ENCODE results near the gene RNF182.

The RNF182 gene

DNA sequence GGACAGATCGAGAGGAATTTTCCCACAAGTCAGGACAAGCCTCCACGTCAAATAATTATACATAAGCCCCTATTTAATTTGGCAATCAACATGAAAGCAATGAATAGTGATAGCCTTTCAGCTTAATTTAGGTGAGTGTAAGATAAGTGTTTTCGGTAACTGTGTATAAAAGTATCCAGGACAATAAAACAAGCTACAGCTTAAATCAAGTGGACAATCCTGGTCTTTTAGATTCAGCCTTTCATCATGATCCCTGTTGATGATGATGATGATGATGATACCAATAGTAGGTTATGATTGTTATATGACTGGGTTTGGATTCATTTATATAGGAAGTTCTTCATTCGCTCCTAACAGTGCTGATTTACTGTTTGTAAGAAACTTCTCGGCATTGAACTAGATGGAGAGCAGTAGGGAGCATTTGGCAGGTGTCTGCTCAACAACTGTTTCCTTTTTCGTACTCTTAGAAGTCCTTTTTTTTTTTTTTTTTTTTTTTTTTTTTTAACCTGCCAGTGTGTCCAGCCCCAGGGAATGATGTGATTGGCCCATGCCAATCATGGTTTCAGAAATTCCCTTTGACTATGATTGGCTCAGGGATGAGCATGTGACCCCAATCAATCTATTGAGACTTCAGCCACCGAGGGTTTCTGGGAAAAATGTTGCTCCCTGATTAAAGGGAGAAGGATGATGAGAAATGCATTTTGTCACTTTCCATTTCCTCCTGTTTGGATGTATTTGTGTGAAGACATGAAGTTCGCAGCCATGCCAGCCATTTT is 11.3 kb upstream of the RNF182 start:
- H2BK15ac ChIP-seq (ENCODE audit: low read length), result no peak overlapping the region
- peaks cover 0 to 25% (median 0%) of the 10 kb centered on the region in 3 experiments for H3K27me3 ChIP-seq (ENCODE audit: control insufficient read depth in 3 of 3, insufficient read depth in 3 of 3, low read depth in 1 of 3, low read length in 3 of 3)
- no peak overlapping the region for H3K14ac ChIP-seq (ENCODE audit: low read length)
- no peak overlapping the region for H3K4me2 ChIP-seq (ENCODE audit: insufficient read depth, low read length, poor library complexity, severe bottlenecking)
- H2AK5ac ChIP-seq (ENCODE audit: low read depth, low read length), result no peak overlapping the region
- H2BK5ac ChIP-seq (ENCODE audit: low read length), result no peak overlapping the region
- no peak for DNase-seq (ENCODE audit: low spot score)
- H3K4me3 ChIP-seq (ENCODE audit: low read length in 2 of 2), result no peak overlapping the region
- no peak overlapping the region for H3K23ac ChIP-seq (ENCODE audit: low read depth, low read length, poor library complexity)
- no peak overlapping the region for H3K18ac ChIP-seq (ENCODE audit: low read length)
- H2BK120ac ChIP-seq (ENCODE audit: low read depth, low read length), result no peak overlapping the region
- no peaks in the 10 kb centered on the region for H3K79me1 ChIP-seq (ENCODE audit: low read depth, low read length)
- H2BK12ac ChIP-seq (ENCODE audit: low read length), result no peak overlapping the region
- H3K4me1 ChIP-seq (ENCODE audit: control insufficient read depth in 2 of 2, insufficient read depth in 1 of 2, low read depth in 1 of 2, low read length in 2 of 2), result peaks cover 0 to 20% of the 10 kb centered on the region in 2 donors
- H4K91ac ChIP-seq (ENCODE audit: low read depth, low read length, poor library complexity), result no peak overlapping the region
- H4K8ac ChIP-seq (ENCODE audit: low read depth, low read length), result no peak overlapping the region
- no peak overlapping the region for H2AFZ ChIP-seq (ENCODE audit: low read length)
- H3K36me3 ChIP-seq (replicated peaks in 1 of 2; ENCODE audit: control insufficient read depth in 2 of 2, insufficient read depth in 2 of 2, low read length in 2 of 2), result no peaks in the 10 kb centered on the region
- no CpG with 5 or more reads among the region's 8 CpGs for WGBS, 2 donors (ENCODE audit: extremely low coverage in 2 of 2, insufficient read length in 2 of 2, insufficient replicate concordance in 1 of 2)
- H3K27ac ChIP-seq (replicated peaks; ENCODE audit: low read length), result no peak overlapping the region
- no peak overlapping the region for H3K4ac ChIP-seq (ENCODE audit: low read length)
- H3K9me3 ChIP-seq (replicated peaks in 1 of 2; ENCODE audit: control insufficient read depth in 2 of 2, insufficient read depth in 1 of 2, low read depth in 1 of 2, low read length in 2 of 2), result no peaks in the 10 kb centered on the region
- no peak overlapping the region for H3K9ac ChIP-seq (ENCODE audit: low read depth, low read length, poor library complexity)

DNA sequence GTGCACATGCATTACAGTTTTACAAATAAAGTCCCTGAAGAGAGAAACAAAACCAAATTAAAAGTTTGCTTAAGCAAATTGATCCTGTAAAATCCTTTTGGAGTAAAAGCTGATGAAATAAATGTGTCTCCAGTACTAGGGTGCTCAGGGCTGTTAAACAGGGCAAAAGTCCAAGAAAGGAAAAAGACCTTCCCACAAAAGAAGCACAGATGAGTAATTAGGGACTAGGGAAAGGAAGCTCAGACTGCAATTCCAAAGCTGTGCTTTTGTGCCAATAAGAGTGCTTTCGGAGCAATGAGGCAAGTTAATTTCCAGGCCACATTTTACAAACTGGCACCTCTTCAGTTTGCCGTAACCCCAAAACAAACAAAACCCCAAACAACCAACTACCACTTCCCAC is 10.4 kb upstream of the RNF182 start:
- Histone ChIP-seq H2BK12ac (ENCODE audit: low read length) (no peak overlapping the region), H3K4me2 (ENCODE audit: insufficient read depth, low read length, poor library complexity, severe bottlenecking) (peak overlapping the region; percentile 12), H3K18ac (ENCODE audit: low read length) (no peak overlapping the region), H3K27ac (replicated peaks; ENCODE audit: low read length) (no peak overlapping the region), H3K14ac (ENCODE audit: low read length) (no peak overlapping the region), H2AFZ (ENCODE audit: low read length) (no peak overlapping the region), H2BK120ac (ENCODE audit: low read depth, low read length) (no peak overlapping the region), H3K9ac (ENCODE audit: low read depth, low read length, poor library complexity) (no peak overlapping the region), H3K23ac (ENCODE audit: low read depth, low read length, poor library complexity) (no peak overlapping the region), H2AK5ac (ENCODE audit: low read depth, low read length) (no peak overlapping the region), H3K27me3 (ENCODE audit: control insufficient read depth in 3 of 3, insufficient read depth in 3 of 3, low read depth in 1 of 3, low read length in 3 of 3) (peaks cover 0 to 34% (median 0%) of the 10 kb centered on the region in 3 experiments), H3K9me3 (replicated peaks in 1 of 2; ENCODE audit: control insufficient read depth in 2 of 2, insufficient read depth in 1 of 2, low read depth in 1 of 2, low read length in 2 of 2) (no peaks in the 10 kb centered on the region), H3K36me3 (replicated peaks in 1 of 2; ENCODE audit: control insufficient read depth in 2 of 2, insufficient read depth in 2 of 2, low read length in 2 of 2) (no peaks in the 10 kb centered on the region), H3K4me1 (ENCODE audit: control insufficient read depth in 2 of 2, insufficient read depth in 1 of 2, low read depth in 1 of 2, low read length in 2 of 2) (peaks cover 0 to 19% of the 10 kb centered on the region in 2 donors), H3K4ac (ENCODE audit: low read length) (no peak overlapping the region), H3K79me1 (ENCODE audit: low read depth, low read length) (no peaks in the 10 kb centered on the region), H2BK5ac (ENCODE audit: low read length) (no peak overlapping the region), H4K8ac (ENCODE audit: low read depth, low read length) (no peak overlapping the region), H3K4me3 (ENCODE audit: low read length in 2 of 2) (no peak overlapping the region), H2BK15ac (ENCODE audit: low read length) (no peak overlapping the region), H4K91ac (ENCODE audit: low read depth, low read length, poor library complexity) (no peak overlapping the region)
- no peak for DNase-seq (ENCODE audit: low spot score)
- WGBS, 2 donors (ENCODE audit: extremely low coverage in 2 of 2, insufficient read length in 2 of 2, insufficient replicate concordance in 1 of 2), result 100% methylated on average over 1 of the region's 2 CpGs; no CpG with 5 or more reads in 1 of the 2 donors

DNA sequence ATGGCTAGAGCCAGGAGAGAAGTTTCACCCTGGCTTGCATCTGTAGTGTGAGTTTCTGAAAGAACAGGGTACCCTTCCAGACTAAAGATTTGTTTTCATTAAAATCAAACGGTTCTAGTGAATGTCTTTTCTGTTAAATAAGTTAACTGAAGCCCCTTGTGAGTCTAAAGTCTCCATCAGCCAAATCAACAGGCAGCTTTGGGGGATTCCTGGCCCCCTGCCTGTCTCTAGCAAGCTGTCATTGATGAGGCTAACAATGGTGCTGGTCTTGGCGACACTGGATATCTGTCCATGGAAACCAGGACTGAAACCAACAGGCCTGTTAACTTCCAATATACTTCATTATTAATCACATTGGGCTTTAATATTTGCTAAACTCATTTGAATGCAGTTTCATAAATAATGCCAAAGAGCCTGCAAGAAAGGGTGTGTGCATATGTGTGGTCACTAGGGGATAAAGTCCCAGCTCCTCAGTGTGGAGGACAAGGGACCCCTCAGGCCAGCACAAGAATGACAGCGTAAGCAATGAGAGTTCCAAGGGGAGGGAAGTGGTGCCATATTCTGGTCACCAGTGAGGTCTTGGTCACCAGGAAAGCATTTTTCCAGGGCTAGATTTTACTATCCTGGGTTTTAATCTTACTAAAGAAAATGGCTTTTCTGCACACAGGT is 9.1 kb upstream of the RNF182 start:
- H3K27me3 ChIP-seq (ENCODE audit: control insufficient read depth in 3 of 3, insufficient read depth in 3 of 3, low read depth in 1 of 3, low read length in 3 of 3), result peaks cover 0 to 42% (median 0%) of the 10 kb centered on the region in 3 experiments
- no peak overlapping the region for H3K4me2 ChIP-seq (ENCODE audit: insufficient read depth, low read length, poor library complexity, severe bottlenecking)
- H2BK12ac ChIP-seq (ENCODE audit: low read length), result no peak overlapping the region
- H2BK120ac ChIP-seq (ENCODE audit: low read depth, low read length), result no peak overlapping the region
- H2BK15ac ChIP-seq (ENCODE audit: low read length), result no peak overlapping the region
- no peak overlapping the region for H3K9ac ChIP-seq (ENCODE audit: low read depth, low read length, poor library complexity)
- no peaks in the 10 kb centered on the region for H3K36me3 ChIP-seq (replicated peaks in 1 of 2; ENCODE audit: control insufficient read depth in 2 of 2, insufficient read depth in 2 of 2, low read length in 2 of 2)
- H3K27ac ChIP-seq (replicated peaks; ENCODE audit: low read length), result no peak overlapping the region
- WGBS, 2 donors (ENCODE audit: extremely low coverage in 2 of 2, insufficient read length in 2 of 2, insufficient replicate concordance in 1 of 2), result no CpG with 5 or more reads among the region's 3 CpGs
- H3K4me3 ChIP-seq (ENCODE audit: low read length in 2 of 2), result no peak overlapping the region
- H3K4me1 ChIP-seq (ENCODE audit: control insufficient read depth in 2 of 2, insufficient read depth in 1 of 2, low read depth in 1 of 2, low read length in 2 of 2), result peaks cover 0 to 19% of the 10 kb centered on the region in 2 donors
- H4K91ac ChIP-seq (ENCODE audit: low read depth, low read length, poor library complexity), result no peak overlapping the region
- H3K14ac ChIP-seq (ENCODE audit: low read length), result no peak overlapping the region
- no peak overlapping the region for H3K18ac ChIP-seq (ENCODE audit: low read length)
- H3K23ac ChIP-seq (ENCODE audit: low read depth, low read length, poor library complexity), result no peak overlapping the region
- no peaks in the 10 kb centered on the region for H3K9me3 ChIP-seq (replicated peaks in 1 of 2; ENCODE audit: control insufficient read depth in 2 of 2, insufficient read depth in 1 of 2, low read depth in 1 of 2, low read length in 2 of 2)
- H2AFZ ChIP-seq (ENCODE audit: low read length), result no peak overlapping the region
- DNase-seq (ENCODE audit: low spot score), result no peak
- no peak overlapping the region for H2BK5ac ChIP-seq (ENCODE audit: low read length)
- H3K79me1 ChIP-seq (ENCODE audit: low read depth, low read length), result no peaks in the 10 kb centered on the region
- no peak overlapping the region for H3K4ac ChIP-seq (ENCODE audit: low read length)
- H4K8ac ChIP-seq (ENCODE audit: low read depth, low read length), result no peak overlapping the region
- H2AK5ac ChIP-seq (ENCODE audit: low read depth, low read length), result no peak overlapping the region

DNA sequence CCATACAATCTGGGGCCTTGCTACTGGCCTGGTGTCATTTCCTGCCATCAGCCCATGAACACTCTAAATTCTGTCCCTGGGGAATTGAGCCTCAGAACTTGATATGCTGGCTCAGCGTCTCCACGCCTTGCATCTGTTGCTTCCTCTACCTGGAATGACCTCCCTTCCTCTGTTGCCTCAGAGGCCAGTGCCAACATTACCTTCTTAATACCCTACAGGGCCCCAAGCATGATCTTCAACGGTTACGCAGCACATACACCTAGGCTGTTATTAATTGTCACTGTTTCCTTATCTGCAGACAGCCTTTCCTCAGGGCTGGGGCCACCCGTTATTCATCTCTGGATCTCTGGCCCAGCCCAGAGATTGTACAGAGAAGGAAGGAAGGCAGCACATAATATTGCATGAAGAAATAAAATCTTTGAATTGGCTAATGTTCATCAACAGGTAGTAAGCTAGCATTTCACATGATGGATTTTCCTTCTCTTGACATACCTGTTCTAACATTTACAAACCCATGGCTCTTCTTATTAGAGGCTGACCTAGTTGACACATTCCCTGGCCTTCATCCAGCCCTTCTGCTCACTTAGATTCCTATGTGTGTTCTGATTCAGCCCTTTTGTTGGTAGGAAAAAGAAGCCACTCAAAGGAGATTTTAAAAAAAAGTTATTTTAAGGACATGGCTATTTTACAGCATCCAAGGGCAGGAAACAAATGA is 8.4 kb upstream of the RNF182 start:
- peaks cover 0 to 19% of the 10 kb centered on the region in 2 donors for H3K4me1 ChIP-seq (ENCODE audit: control insufficient read depth in 2 of 2, insufficient read depth in 1 of 2, low read depth in 1 of 2, low read length in 2 of 2)
- H3K79me1 ChIP-seq (ENCODE audit: low read depth, low read length), result no peaks in the 10 kb centered on the region
- no peak overlapping the region for H3K23ac ChIP-seq (ENCODE audit: low read depth, low read length, poor library complexity)
- H4K8ac ChIP-seq (ENCODE audit: low read depth, low read length), result no peak overlapping the region
- H3K14ac ChIP-seq (ENCODE audit: low read length), result no peak overlapping the region
- no peak overlapping the region for H3K4me3 ChIP-seq (ENCODE audit: low read length in 2 of 2)
- no peak overlapping the region for H2BK12ac ChIP-seq (ENCODE audit: low read length)
- no peak overlapping the region for H2AK5ac ChIP-seq (ENCODE audit: low read depth, low read length)
- H3K36me3 ChIP-seq (replicated peaks in 1 of 2; ENCODE audit: control insufficient read depth in 2 of 2, insufficient read depth in 2 of 2, low read length in 2 of 2), result no peaks in the 10 kb centered on the region
- H2AFZ ChIP-seq (ENCODE audit: low read length), result no peak overlapping the region
- WGBS, 2 donors (ENCODE audit: extremely low coverage in 2 of 2, insufficient read length in 2 of 2, insufficient replicate concordance in 1 of 2), result no CpG with 5 or more reads among the region's 5 CpGs
- H3K9ac ChIP-seq (ENCODE audit: low read depth, low read length, poor library complexity), result no peak overlapping the region
- no peak for DNase-seq (ENCODE audit: low spot score)
- no peak overlapping the region for H4K91ac ChIP-seq (ENCODE audit: low read depth, low read length, poor library complexity)
- H2BK120ac ChIP-seq (ENCODE audit: low read depth, low read length), result no peak overlapping the region
- no peak overlapping the region for H3K27ac ChIP-seq (replicated peaks; ENCODE audit: low read length)
- H3K4ac ChIP-seq (ENCODE audit: low read length), result no peak overlapping the region
- H2BK5ac ChIP-seq (ENCODE audit: low read length), result no peak overlapping the region
- H2BK15ac ChIP-seq (ENCODE audit: low read length), result no peak overlapping the region
- peaks cover 0 to 45% (median 0%) of the 10 kb centered on the region in 3 experiments for H3K27me3 ChIP-seq (ENCODE audit: control insufficient read depth in 3 of 3, insufficient read depth in 3 of 3, low read depth in 1 of 3, low read length in 3 of 3)
- no peaks in the 10 kb centered on the region for H3K9me3 ChIP-seq (replicated peaks in 1 of 2; ENCODE audit: control insufficient read depth in 2 of 2, insufficient read depth in 1 of 2, low read depth in 1 of 2, low read length in 2 of 2)
- H3K4me2 ChIP-seq (ENCODE audit: insufficient read depth, low read length, poor library complexity, severe bottlenecking), result no peak overlapping the region
- H3K18ac ChIP-seq (ENCODE audit: low read length), result no peak overlapping the region

Data from neuronal stem cell (in vitro differentiated cells).